H1 (cell line): ENCODE data around the gene ZNF70. TPM values are rescaled to one million over a fixed set of nuclear protein-coding genes. Genes with fewer than 3 reads are reported as not detected.

Experiments
- KDM4A ChIP-seq: IDR thresholded peaks from one replicate; pipeline ENCODE4 v1.7.1; 2012; ENCODE audit warnings: low read depth, mild to moderate bottlenecking, moderate library complexity, low read length, inconsistent platforms; ENCODE audit not compliant: severe bottlenecking
- NANOG ChIP-seq: IDR thresholded peaks from 2 replicates; pipeline ENCODE4 v1.6.1; 2011; ENCODE audit warnings: low read length, low read depth, mild to moderate bottlenecking, inconsistent platforms; ENCODE audit not compliant: insufficient read depth, poor library complexity, severe bottlenecking
- POLR2A ChIP-seq, 2 experiments: IDR thresholded peaks; 1 replicate in 1 of 2; 2 replicates in 1 of 2; pipeline ENCODE4 v1.6.1; 2011; ENCODE audit warnings: low read depth in 2 of 2, low read length in 2 of 2, mild to moderate bottlenecking in 2 of 2; ENCODE audit errors: control extremely low read depth in 1 of 2
- RAD21 ChIP-seq, 2 experiments: IDR thresholded peaks in 1 of 2; conservative IDR thresholded peaks in 1 of 2; 2 replicates each; pipeline ENCODE4 v1.6.1; 2011; ENCODE audit warnings: low read depth in 2 of 2, low read length in 2 of 2, improper control_type of control experiment in 1 of 2, inconsistent platforms in 1 of 2, mild to moderate bottlenecking in 1 of 2, moderate library complexity in 1 of 2
- SAP30 ChIP-seq: fragments of 300-600 bp; sonication (generic); IDR thresholded peaks from 2 replicates; pipeline ENCODE4 v1.7.1; 2012; ENCODE audit warnings: low read length, moderate library complexity, mild to moderate bottlenecking, inconsistent platforms; ENCODE audit not compliant: insufficient read depth, insufficient replicate concordance
- SP2 ChIP-seq: IDR thresholded peaks from 2 replicates; pipeline ENCODE4 v1.6.1; 2012; ENCODE audit warnings: mild to moderate bottlenecking, low read length, inconsistent platforms
- polyA plus RNA-seq, 7 experiments: library from polyadenylated mRNA; depleted of rRNA in 3 of 7; stranded (reverse) in 5 of 7; unstranded in 2 of 7; fragments of >200 nt in 5 of 7; fragments of 200-250 nt in 2 of 7; gene quantifications; 1 replicate in 5 of 7; 2 replicates in 1 of 7; 4 replicates in 1 of 7; pipeline versions ENCODE4 v1.2.1 to v1.2.3, GENCODE V29; 2011 to 2013; ENCODE audit warnings: missing spikeins in 2 of 7, mixed read lengths in 2 of 7
- total RNA-seq: library from RNA; stranded (reverse); fragmentation: NEBNext Ultra II Directional; extraction: Animal tissue kit (Norgen Biotek cat#: 25700); gene quantifications from 2 replicates; pipeline ENCODE4 v1.2.1, GENCODE V29; 2021
- TF ChIP-seq, protein P1 (sequence below): IDR thresholded peaks from 2 replicates; pipeline ENCODE4 v1.6.1; 2012; ENCODE audit warnings: inconsistent platforms
- TF ChIP-seq, protein P2 (sequence below): IDR thresholded peaks from 2 replicates; pipeline ENCODE4 v1.6.1; 2012; ENCODE audit warnings: inconsistent platforms

The ZNF70 gene
- total and polyA plus RNA-seq, 2 of the 8 experiments (the other 6 are each of a cell fraction or from before 2014, with no cell fraction given) = 1.1 to 2.6 TPM

DNA sequence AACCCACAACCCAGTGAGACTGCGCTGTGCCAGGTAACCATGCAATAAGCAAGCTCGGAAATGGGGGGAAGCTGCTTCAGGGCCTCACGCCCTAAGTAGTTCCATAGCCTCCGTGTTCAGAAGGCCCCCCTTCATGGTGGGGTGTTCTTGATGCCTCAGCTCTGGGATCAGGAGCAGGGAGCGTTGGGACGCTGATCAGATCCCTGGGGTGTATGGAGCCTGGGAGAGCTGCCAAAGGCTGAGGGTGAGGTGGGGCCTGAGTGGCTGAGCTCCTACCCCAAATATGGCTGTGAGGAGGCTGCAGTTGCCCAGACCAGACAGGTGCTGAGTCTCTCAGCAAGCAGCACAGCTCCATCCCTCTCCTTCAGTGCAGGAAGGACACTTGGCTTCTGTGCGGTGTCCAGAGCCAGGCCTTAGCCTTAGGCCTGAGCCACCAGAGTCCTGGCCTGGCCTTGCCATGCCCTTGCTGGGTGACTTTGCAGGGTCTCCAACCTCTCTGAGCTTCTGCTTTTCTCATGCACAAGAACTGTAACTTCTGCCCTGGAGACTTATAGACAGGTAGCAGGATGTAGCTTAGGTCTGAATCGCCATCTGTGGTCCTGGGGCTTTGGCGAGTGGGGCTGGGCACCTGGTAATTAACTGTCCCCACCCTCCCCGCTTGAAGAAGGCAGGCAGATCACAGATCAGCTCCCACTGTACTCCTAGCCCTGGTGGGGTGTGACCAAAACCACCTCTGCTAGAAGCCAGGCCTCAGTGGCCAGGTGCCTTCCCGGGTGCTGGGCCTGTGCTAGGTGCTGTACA is 27.1 kb upstream of the ZNF70 start (continued):
- no peak for TF ChIP-seq NANOG
- TF ChIP-seq, protein P1, sequence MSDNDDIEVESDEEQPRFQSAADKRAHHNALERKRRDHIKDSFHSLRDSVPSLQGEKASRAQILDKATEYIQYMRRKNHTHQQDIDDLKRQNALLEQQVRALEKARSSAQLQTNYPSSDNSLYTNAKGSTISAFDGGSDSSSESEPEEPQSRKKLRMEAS = no peak
- no peak for TF ChIP-seq KDM4A
- no peak for TF ChIP-seq SP2
- no peak for TF ChIP-seq RAD21 (IDR thresholded peaks at IDR 0.05 in 1 of 2, conservative IDR thresholded peaks at IDR 0.05 in 1 of 2; ENCODE audit: low read depth in 2 of 2, low read length in 2 of 2)
- TF ChIP-seq, protein P2, sequence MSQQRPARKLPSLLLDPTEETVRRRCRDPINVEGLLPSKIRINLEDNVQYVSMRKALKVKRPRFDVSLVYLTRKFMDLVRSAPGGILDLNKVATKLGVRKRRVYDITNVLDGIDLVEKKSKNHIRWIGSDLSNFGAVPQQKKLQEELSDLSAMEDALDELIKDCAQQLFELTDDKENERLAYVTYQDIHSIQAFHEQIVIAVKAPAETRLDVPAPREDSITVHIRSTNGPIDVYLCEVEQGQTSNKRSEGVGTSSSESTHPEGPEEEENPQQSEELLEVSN = no peak
- TF ChIP-seq POLR2A (IDR thresholded peaks at IDR 0.05; ENCODE audit: control extremely low read depth in 1 of 2, low read depth in 2 of 2, low read length in 2 of 2) = no peak
- no peak for TF ChIP-seq SAP30
